ENCODE results near the gene CPSF4.

Gene CPSF4

GRCh38 chr7:99499371-99499720 is 60.6 kb downstream of the CPSF4 start:
- TF ChIP-seq SIN3A (IDR thresholded peaks at IDR 0.05; ENCODE audit: borderline replicate concordance, insufficient read depth, low read length): no peak
- no peak for TF ChIP-seq FOXP2 (optimal IDR thresholded peaks at IDR 0.05; ENCODE audit: borderline replicate concordance, extremely low read depth, extremely low read length, insufficient read depth)
- no peak for TF ChIP-seq POLR2AphosphoS5 (IDR thresholded peaks at IDR 0.05; ENCODE audit: low read depth, low read length)
- no peak for TF ChIP-seq TAF1 (IDR thresholded peaks at IDR 0.05; ENCODE audit: borderline replicate concordance, insufficient read depth, low read length)
- no peak for TF ChIP-seq REST (IDR thresholded peaks at IDR 0.05; ENCODE audit: insufficient read depth in 1 of 2, low read depth in 2 of 2, low read length in 2 of 2)

- TF ChIP-seq REST (IDR thresholded peaks at IDR 0.05; ENCODE audit: insufficient read depth in 1 of 2, low read depth in 2 of 2, low read length in 2 of 2): no peak; a peak in 1 of 4 replicates
- TF ChIP-seq FOXP2 (optimal IDR thresholded peaks at IDR 0.05; ENCODE audit: borderline replicate concordance, extremely low read depth, extremely low read length, insufficient read depth): peak; percentile 79
- TF ChIP-seq POLR2AphosphoS5 (IDR thresholded peaks at IDR 0.05; ENCODE audit: low read depth, low read length): peak; percentile 83; the same call in 1 of the 2 replicates
- no peak; the same call in 1 of the 2 replicates for TF ChIP-seq SIN3A (IDR thresholded peaks at IDR 0.05; ENCODE audit: borderline replicate concordance, insufficient read depth, low read length)
- peak; percentile 77; the same call in 1 of the 2 replicates for TF ChIP-seq TAF1 (IDR thresholded peaks at IDR 0.05; ENCODE audit: borderline replicate concordance, insufficient read depth, low read length)
Measured at GRCh38 chr7:99499721-99500636, 61.2 kb downstream of the CPSF4 start, which contains the start of gene ZNF394. ZNF394 (minus strand) TSS chr7:99500281; CDS start chr7:99500093, 188 bp downstream.

GRCh38 chr7:99500637-99501009 is 61.9 kb downstream of the CPSF4 start:
- TF ChIP-seq POLR2AphosphoS5 (IDR thresholded peaks at IDR 0.05; ENCODE audit: low read depth, low read length) (no peak), FOXP2 (optimal IDR thresholded peaks at IDR 0.05; ENCODE audit: borderline replicate concordance, extremely low read depth, extremely low read length, insufficient read depth) (no peak)

- TF ChIP-seq POLR2AphosphoS5 (IDR thresholded peaks at IDR 0.05; ENCODE audit: low read depth, low read length) (no peak), FOXP2 (optimal IDR thresholded peaks at IDR 0.05; ENCODE audit: borderline replicate concordance, extremely low read depth, extremely low read length, insufficient read depth) (no peak), REST (IDR thresholded peaks at IDR 0.05; ENCODE audit: insufficient read depth in 1 of 2, low read depth in 2 of 2, low read length in 2 of 2) (no peak), TAF1 (IDR thresholded peaks at IDR 0.05; ENCODE audit: borderline replicate concordance, insufficient read depth, low read length) (no peak), SIN3A (IDR thresholded peaks at IDR 0.05; ENCODE audit: borderline replicate concordance, insufficient read depth, low read length) (no peak)
Measured at GRCh38 chr7:99504281-99504602, 65.5 kb downstream of the CPSF4 start.

- TF ChIP-seq TAF1 (IDR thresholded peaks at IDR 0.05; ENCODE audit: borderline replicate concordance, insufficient read depth, low read length): peak; percentile 88; the same call in 1 of the 2 replicates
- 0 out of 2 replicates have a peak, but pooled peaks have one; percentile 4 for TF ChIP-seq SIN3A (IDR thresholded peaks at IDR 0.05; ENCODE audit: borderline replicate concordance, insufficient read depth, low read length)
- TF ChIP-seq REST (IDR thresholded peaks at IDR 0.05; ENCODE audit: insufficient read depth in 1 of 2, low read depth in 2 of 2, low read length in 2 of 2): no peak
- peak; percentile 51 for TF ChIP-seq POLR2AphosphoS5 (IDR thresholded peaks at IDR 0.05; ENCODE audit: low read depth, low read length)
- TF ChIP-seq FOXP2 (optimal IDR thresholded peaks at IDR 0.05; ENCODE audit: borderline replicate concordance, extremely low read depth, extremely low read length, insufficient read depth): peak; percentile 69
Measured at GRCh38 chr7:99504603-99505323, 66.0 kb downstream of the CPSF4 start, which contains the start of gene ZKSCAN5. ZKSCAN5 (plus strand) TSS chr7:99504662; CDS start chr7:99506045, 1,383 bp downstream.
